ENCODE measurements around the gene RFX1. TPM values are rescaled to one million over a fixed set of nuclear protein-coding genes. Genes with fewer than 3 reads are reported as not detected.

RFX1 gene
- total and polyA plus RNA-seq, 2 donors (not counting 1 experiment from before 2014, with no cell fraction given): 9.2 to 33.3 TPM

- H3K9me3 Mint-ChIP-seq (ENCODE audit: insufficient read depth): no peaks in the 10 kb centered on the region
- DNase-seq (no peak), ATAC-seq (ENCODE audit: low read depth) (no peak)
- H3K79me2 ChIP-seq (ENCODE audit: control insufficient read depth, insufficient read depth, low read length): no peaks in the 10 kb centered on the region
- CTCF ChIA-PET: no interaction called here
- H3K4me3 Mint-ChIP-seq: no peak overlapping the region
- POLR2A ChIA-PET: no interaction called here
- no peak overlapping the region for H3K27ac Mint-ChIP-seq
- H3K4me1 Mint-ChIP-seq: no peaks in the 10 kb centered on the region
- H3K4me3 ChIP-seq (ENCODE audit: control extremely low read depth in 1 of 5, extremely low read depth in 1 of 5, insufficient read depth in 1 of 5, low read depth in 2 of 5, low read length in 4 of 5): no peak overlapping the region
- WGBS (ENCODE audit: insufficient coverage): 100% methylated on average over 16 of the region's 17 CpGs
- H2AFZ ChIP-seq (ENCODE audit: insufficient read depth, low read depth, low read length, poor library complexity, severe bottlenecking): no peak overlapping the region
- H3K36me3 ChIP-seq (replicated peaks in 1 of 2; ENCODE audit: control extremely low read depth in 1 of 2, control insufficient read depth in 1 of 2, extremely low read depth in 1 of 2, insufficient read depth in 2 of 2, low read length in 1 of 2): peaks cover 1 to 36% of the 10 kb centered on the region in 2 experiments
- H3K27ac ChIP-seq (ENCODE audit: low read length in 2 of 2): no peak overlapping the region
- H3K27me3 Mint-ChIP-seq: no peaks in the 10 kb centered on the region
- H4K20me1 ChIP-seq (ENCODE audit: control insufficient read depth, insufficient read depth, low read length, poor library complexity, severe bottlenecking): no peaks in the 10 kb centered on the region
- intact Hi-C loops (cut with micrococcal nuclease): no loop called here
- H3K9ac ChIP-seq (ENCODE audit: low read length): no peak overlapping the region
- H3K4me1 ChIP-seq (ENCODE audit: control insufficient read depth in 2 of 2, insufficient read depth in 2 of 2, low read length in 2 of 2): no peaks in the 10 kb centered on the region
- no peak for TF ChIP-seq EZH2 (IDR thresholded peaks at IDR 0.05; ENCODE audit: borderline replicate concordance, insufficient read depth, low read depth, low read length, poor library complexity, severe bottlenecking)
- no peak for TF ChIP-seq CTCF (IDR thresholded peaks at IDR 0.05)
- H3K27me3 ChIP-seq (replicated peaks in 1 of 4; ENCODE audit: control extremely low read depth in 1 of 4, control insufficient read depth in 3 of 4, insufficient read depth in 4 of 4, low read length in 3 of 4): no peaks in the 10 kb centered on the region
- H3K4me2 ChIP-seq (replicated peaks; ENCODE audit: low read depth, low read length, poor library complexity, severe bottlenecking): no peak overlapping the region
- H3K9me3 ChIP-seq (ENCODE audit: control extremely low read depth in 1 of 3, control insufficient read depth in 2 of 3, insufficient read depth in 1 of 3, low read length in 2 of 3): peaks cover 0 to 4% (median 0%) of the 10 kb centered on the region in 3 donors
Observed at GRCh38 chr19:13913352-13913751, 92.8 kb downstream of the RFX1 start.

Other genes starting within 250 kb of the RFX1 start
- gene MRI1, start 241.8 kb downstream of the RFX1 start, total RNA-seq: 65.0 and 75.5 TPM in 2 replicates
- 82.2 and 118 TPM in 2 replicates for gene MRI1, start 241.8 kb downstream of the RFX1 start, polyA plus RNA-seq
- gene C19orf53, start 231.9 kb downstream of the RFX1 start, total RNA-seq: 59.2 and 62.5 TPM in 2 replicates
- gene C19orf53, start 231.9 kb downstream of the RFX1 start, polyA plus RNA-seq: 110 TPM in 2 replicates
- gene ZSWIM4, start 210.9 kb downstream of the RFX1 start, total RNA-seq: 10.1 and 10.6 TPM in 2 replicates
- 2.4 and 2.6 TPM in 2 replicates for gene ZSWIM4, start 210.9 kb downstream of the RFX1 start, polyA plus RNA-seq
- gene NANOS3, start 129.2 kb downstream of the RFX1 start, total RNA-seq: not detected in 2 replicates
- 0.49 TPM in 1 of 2 replicates, not detected in the other for gene NANOS3, start 129.2 kb downstream of the RFX1 start, polyA plus RNA-seq
- 1.7 and 2.4 TPM in 2 replicates for gene BRME1, start 100.2 kb downstream of the RFX1 start, total RNA-seq
- 1.1 and 1.8 TPM in 2 replicates for gene BRME1, start 100.2 kb downstream of the RFX1 start, polyA plus RNA-seq
- gene CC2D1A, start 100.1 kb downstream of the RFX1 start, total RNA-seq: 47.1 and 47.2 TPM in 2 replicates
- 28.9 and 34.3 TPM in 2 replicates for gene CC2D1A, start 100.1 kb downstream of the RFX1 start, polyA plus RNA-seq
- gene PODNL1, start 67.9 kb downstream of the RFX1 start, total RNA-seq: not detected in 2 replicates
- 0.13 TPM in 1 of 2 replicates, not detected in the other for gene PODNL1, start 67.9 kb downstream of the RFX1 start, polyA plus RNA-seq
- gene DCAF15, start 53.8 kb downstream of the RFX1 start, total RNA-seq: 115 and 116 TPM in 2 replicates
- gene DCAF15, start 53.8 kb downstream of the RFX1 start, polyA plus RNA-seq: 157 and 160 TPM in 2 replicates
- gene RLN3, start 21.8 kb upstream of the RFX1 start, total RNA-seq: not detected in 2 replicates
- gene RLN3, start 21.8 kb upstream of the RFX1 start, polyA plus RNA-seq: 0.42 TPM in 1 of 2 replicates, not detected in the other
- 38.2 and 38.6 TPM in 2 replicates for gene IL27RA, start 25.4 kb upstream of the RFX1 start, total RNA-seq
- 27.4 and 36.2 TPM in 2 replicates for gene IL27RA, start 25.4 kb upstream of the RFX1 start, polyA plus RNA-seq
- not detected in 2 replicates for gene PALM3, start 55.8 kb upstream of the RFX1 start, total RNA-seq
- gene PALM3, start 55.8 kb upstream of the RFX1 start, polyA plus RNA-seq: not detected in 2 replicates
- gene MISP3, start 66.5 kb upstream of the RFX1 start, total RNA-seq: 0.34 and 0.36 TPM in 2 replicates
- gene MISP3, start 66.5 kb upstream of the RFX1 start, polyA plus RNA-seq: 0.25 and 0.34 TPM in 2 replicates
- 1.2 TPM in 1 of 2 replicates, not detected in the other for gene C19orf67, start 79.5 kb upstream of the RFX1 start, total RNA-seq
- not detected in 2 replicates for gene C19orf67, start 79.5 kb upstream of the RFX1 start, polyA plus RNA-seq
- gene SAMD1, start 84.4 kb upstream of the RFX1 start, total RNA-seq: 32.4 and 39.2 TPM in 2 replicates
- gene SAMD1, start 84.4 kb upstream of the RFX1 start, polyA plus RNA-seq: 17.4 and 22.7 TPM in 2 replicates
- gene PRKACA, start 111.4 kb upstream of the RFX1 start, total RNA-seq: 43.0 and 48.8 TPM in 2 replicates
- gene PRKACA, start 111.4 kb upstream of the RFX1 start, polyA plus RNA-seq: 36.6 and 36.8 TPM in 2 replicates
- gene ASF1B, start 130.3 kb upstream of the RFX1 start, total RNA-seq: 2.5 and 4.0 TPM in 2 replicates
- 1.1 and 1.9 TPM in 2 replicates for gene ASF1B, start 130.3 kb upstream of the RFX1 start, polyA plus RNA-seq
- 0.85 and 1.8 TPM in 2 replicates for gene ADGRL1, start 199.8 kb upstream of the RFX1 start, total RNA-seq
- gene ADGRL1, start 199.8 kb upstream of the RFX1 start, polyA plus RNA-seq: 0.64 and 0.68 TPM in 2 replicates

Measured in B cell (primary cell).